ENCODE measurements around the gene LRRC14B.

Gene LRRC14B

DNA sequence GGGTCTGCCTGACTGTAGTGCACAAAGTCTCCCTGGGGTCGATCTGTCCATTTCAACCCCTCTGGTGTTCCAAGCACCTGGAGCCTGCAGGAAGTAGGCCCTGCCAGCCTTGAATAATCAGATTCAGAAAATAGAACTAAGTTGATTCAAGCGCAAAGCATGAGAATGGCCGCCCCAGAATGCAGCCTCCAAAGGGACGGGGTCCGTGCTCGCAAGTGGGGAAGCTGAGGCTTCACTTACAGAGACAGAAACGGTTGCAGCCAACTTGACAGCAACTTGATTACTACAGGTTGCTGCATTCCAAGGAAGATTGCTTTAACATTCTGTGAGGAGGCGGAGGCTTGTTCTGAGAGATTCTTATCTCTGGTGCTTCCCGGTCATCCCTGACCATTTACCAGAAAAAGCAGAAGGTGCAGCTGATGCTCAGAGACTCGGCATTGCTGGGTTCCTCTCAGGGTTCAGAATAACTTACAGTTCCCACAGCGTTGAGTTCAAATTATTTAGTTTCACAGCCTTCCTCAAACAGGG lies 14.9 kb upstream of the LRRC14B start:
- DNase-seq = no peak

DNA sequence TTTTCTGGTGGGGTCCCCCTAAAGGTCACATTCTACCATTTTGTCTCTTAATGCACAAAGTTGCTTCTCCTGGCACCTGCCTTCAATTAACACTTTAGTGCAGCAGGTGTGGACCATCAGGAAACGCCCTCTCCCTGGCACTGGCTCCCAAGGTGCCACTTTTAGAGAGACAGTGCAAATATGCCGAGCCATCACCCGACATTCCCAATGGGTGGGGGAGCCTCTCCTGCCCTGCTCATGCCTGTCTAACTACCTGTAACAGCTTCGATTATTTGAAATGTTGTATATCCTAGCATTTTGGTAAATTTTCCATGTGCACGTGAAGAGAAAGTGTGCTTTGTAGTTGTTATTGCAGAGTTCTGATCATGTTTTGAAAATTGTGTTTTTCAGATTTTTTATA lies 13.2 kb upstream of the LRRC14B start:
- DNase-seq = no peak

DNA sequence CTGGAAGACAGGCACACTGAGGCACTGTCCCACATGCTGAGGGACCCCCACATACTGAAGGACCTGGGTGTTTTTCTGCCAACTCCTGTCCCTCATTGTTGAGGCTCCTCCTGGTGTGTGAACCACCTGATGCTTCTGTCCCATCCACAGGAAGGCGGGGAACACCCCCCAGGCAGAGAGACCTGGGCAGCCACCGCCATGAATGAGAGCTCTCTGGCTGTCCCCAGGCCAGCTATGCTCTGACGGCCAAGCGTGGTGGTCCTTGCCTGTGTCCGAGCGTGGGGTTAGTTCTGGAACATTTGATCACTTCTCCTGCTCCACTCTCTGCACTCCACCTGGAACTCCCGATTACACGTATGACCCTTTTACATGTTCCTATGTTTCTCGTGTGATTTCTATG lies 11.9 kb upstream of the LRRC14B start:
- no peak for DNase-seq

DNA sequence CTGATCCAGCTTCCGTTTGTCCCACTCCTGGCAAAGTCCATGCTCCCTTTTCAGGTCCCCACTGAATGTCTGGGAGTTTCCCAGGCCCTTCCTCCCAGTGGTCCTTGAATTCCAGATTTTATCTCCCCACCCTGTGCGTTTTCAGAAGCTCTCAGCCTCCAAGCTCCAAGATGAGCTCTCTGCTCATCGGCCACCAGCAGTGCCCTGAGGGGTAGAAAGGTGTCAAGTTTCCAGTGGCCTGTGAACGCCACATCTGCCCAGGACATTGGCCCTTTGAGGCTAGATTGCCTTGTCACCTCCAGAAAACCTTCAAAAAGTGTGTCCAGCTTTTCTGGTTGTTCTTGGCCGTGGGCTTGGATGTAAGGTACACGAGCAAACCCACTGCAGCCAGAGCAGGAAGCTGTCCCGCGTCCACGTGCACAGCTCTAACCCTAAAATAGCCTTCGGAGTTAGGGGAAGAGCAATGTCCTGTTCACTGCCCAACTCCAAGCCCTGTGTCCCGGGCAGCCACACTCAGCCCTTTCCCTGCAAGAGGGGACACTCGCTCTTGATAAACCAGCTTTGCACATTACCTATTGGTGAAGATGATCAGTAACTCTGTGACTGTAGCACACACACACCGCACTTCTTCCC lies 10.9 kb upstream of the LRRC14B start:
- DNase-seq = no peak

DNA sequence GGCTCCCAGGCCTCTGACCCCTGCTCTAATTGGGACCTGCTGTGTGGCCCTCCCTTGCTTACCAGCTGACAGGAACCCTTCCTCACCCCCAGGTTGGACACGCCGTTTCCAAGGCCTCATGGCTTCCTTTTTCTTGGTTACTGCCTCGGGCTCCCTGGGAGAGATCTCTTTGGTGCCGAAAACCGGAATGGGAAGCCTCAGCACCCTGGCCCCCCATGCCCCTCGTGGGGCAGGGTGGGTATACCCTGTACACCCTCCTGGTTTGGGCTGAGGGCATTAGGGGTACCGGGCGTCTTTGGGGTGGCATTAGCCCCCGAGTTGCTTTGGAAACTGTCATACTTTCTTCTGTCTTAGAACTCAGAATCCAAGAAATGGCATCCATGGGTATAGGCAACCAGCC lies 10.1 kb upstream of the LRRC14B start:
- DNase-seq = no peak

DNA sequence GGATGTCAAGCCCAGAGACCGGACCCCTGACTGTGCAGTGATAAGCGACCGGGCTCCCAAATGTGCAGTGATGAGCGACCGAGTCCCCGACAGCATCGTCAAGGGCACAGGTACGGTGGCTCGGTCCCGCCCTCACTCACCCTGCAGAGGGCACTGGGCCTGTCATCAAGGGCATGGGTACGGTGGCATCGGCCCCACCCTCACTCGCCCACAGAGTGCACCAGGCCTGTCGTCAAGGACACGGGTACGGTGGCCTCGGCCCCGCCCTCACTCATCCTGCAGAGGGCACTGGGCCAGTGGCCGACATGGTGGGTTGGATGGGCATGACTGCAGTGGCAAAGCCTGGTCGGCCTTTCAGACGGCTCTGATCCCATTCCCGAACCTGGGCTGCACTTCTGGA lies 9.7 kb upstream of the LRRC14B start:
- no peak for DNase-seq

DNA sequence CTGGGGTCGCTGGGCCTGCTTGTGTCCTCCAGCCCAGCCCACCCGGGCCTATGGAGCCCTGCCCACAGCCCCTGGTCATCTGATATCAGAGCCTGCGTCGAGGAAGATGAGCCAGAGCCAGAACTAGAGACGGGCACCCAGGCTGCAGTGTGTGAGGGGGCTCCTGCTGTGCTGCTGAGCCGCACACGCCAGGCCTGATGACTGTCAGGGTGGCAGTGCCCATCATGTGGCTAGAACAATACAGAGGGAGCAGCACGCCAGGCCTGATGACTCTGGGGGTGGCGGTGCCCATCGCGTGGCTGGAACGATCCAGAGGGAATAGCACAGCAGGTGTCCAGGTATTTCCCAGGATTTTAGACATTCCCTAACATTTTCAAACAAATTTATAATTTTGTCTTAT lies 9.2 kb upstream of the LRRC14B start:
- DNase-seq = no peak

DNA sequence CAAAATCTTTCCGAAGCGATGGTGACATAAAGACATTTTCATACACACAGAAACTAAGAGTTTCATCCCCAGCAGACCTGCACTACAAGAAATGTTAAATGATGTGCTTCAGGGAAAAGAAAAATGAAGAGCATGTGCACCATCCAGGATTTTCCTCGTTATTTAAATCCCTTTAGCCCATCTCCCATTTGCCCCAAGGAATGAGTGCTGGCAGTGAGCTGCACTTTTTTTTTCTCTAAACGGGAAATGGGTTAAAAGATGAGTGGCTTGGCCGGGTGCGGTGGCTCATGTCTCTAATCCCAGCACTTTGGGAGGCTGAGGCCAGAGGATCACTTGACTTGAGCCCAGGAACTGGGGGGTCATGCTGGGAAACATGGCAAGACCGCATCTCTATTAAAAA lies 6.8 kb upstream of the LRRC14B start:
- no peak for DNase-seq

DNA sequence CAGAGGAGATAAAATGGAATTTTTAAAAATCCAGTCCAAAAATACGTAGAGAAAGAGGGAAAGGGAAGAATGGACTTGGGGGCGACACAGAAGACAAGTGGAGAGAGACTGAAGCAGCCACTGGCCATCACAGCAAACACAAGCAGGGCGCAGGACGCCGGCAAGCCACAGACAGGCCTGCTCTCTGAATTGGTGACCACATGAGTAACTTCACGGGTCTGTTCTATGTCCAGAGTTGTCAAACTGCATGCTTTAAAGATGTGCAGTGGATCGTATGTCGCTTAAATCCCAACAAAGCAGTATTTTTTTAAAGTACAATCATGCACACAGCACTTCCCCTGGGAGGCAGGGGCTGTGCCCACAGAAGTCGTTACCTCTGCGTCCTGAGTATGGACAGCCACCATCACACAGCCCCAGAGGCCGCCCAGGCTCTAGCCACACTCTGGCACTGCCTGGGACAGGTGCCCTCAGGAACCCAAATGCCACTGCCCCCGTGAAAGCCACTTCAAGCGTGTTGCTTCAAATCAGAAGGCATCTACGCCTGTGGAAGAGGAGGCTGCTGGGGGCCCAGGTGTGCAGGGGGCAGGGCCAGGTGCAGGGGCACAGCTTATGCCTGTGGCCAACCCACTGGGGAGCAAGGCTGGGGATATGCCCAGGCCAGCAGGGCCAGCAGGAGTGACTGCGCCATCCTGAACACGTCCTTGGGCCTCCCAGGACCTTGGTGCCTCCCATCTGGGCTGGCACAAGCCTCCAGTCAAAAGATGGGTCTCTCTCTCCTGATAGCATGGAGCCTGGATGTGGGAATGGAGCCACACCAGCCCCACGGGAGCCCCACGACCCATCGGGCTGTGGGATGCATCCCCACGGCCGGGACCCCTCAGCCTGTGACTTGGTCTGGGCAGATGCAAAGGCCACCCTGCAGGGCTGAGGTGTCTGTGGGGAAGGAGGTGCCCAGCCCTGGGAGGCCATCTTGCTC lies 5.9 kb upstream of the LRRC14B start:
- no peak for DNase-seq

DNA sequence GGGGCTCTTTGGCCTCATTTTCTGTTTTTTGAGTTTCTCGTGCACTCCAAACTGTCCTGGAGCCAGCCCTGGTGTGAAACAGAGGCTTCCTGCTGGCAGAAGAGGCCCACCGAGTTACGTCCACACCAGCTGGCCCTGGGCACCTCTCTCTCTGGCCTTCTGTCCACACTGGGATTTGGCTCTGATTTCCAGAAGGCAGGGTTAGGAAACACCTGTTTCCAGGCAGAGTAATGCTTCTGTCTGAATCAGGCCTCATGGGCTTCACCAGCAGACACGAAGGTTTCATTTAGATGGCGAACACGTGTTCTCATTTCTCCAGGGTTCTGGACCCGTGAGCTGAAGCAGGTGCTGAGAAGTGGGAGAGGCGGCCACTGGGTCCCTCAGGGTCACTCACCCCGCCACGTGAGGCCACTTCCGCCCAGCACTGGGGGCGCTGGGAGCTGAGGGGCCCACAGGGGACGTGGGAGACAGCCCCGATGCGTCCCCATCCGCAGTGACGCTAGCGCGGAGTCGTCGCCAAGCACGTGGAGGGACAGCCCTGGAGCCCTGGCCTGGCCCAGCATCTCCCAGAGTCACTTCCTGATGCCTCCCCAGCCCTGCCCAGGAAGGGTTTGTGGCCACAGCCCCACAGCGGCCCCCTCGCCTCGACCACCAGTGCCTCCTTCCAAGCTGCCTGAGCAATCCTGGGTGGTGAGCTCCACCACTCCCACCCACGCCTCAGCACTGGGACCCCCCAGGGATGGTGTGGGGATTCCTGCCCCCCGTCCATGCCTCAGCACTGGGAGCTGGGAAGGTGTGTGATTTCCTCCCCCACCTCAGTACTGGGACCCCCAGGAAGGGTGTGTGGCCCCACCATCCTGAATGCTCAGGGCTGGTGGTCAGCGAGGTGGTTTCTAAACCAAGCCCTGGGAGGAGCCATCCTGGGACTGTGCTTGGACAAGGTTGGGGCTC lies 4.9 kb upstream of the LRRC14B start:
- DNase-seq = no peak

DNA sequence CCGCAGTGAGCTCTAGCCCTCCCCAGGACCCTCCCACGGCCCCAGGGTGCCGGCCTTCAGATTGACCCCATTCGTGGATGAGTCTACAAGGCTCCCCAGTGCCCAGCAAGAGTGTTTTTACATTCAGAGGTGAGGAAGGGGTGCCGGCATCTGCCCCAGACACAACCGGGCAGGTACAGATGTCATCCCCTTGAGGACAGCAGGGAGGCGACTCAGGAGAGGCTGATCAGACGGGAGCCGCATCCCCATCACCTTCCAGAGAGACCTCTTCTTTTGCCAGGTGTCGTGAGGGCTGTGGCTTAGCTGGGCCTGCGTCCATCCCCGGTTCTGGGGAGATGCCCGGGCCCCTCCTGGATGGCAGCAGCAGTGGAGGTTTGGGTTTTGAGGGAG lies 4.3 kb upstream of the LRRC14B start:
- no peak for DNase-seq

DNA sequence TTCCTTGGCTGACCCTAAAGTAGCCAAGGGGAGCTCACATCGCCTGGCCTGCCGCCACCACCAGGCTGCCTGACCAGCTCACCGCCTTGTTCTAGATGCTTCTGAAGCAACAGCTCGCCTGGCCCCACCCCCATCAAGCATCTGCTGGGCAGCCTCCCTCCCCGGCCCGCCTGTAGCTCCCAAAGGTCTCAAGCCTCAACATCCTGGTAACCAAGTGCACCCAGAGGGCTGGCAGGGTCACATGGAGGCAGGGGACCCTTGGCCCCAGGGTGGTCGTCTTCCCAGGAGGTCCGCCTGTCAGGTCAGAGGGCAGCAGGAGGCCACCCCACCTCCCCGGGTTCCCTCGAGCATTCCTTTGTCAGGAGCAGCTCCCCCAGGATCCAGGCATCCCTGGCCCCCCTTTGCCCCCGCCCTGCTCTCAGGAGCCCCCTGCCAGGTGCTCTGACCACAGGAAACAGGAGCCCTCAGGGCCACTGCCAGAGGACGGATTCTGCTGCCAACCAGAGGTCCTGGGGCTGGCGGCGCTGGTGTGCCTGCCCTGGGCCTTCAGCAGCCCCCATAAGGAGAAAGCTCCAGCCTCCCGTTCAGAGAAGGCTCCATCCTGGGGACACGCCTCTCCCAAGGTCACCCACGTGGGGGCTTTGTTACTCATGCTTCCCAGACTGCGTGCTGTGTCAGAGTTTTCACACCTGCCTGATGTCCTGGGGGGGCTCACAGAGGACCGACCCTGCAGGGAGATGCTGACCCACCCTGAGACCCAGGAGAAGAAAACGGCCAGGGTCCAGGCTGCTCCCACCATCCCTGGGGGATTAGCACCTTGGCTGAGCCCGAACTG lies 3.5 kb upstream of the LRRC14B start:
- DNase-seq = no peak

DNA sequence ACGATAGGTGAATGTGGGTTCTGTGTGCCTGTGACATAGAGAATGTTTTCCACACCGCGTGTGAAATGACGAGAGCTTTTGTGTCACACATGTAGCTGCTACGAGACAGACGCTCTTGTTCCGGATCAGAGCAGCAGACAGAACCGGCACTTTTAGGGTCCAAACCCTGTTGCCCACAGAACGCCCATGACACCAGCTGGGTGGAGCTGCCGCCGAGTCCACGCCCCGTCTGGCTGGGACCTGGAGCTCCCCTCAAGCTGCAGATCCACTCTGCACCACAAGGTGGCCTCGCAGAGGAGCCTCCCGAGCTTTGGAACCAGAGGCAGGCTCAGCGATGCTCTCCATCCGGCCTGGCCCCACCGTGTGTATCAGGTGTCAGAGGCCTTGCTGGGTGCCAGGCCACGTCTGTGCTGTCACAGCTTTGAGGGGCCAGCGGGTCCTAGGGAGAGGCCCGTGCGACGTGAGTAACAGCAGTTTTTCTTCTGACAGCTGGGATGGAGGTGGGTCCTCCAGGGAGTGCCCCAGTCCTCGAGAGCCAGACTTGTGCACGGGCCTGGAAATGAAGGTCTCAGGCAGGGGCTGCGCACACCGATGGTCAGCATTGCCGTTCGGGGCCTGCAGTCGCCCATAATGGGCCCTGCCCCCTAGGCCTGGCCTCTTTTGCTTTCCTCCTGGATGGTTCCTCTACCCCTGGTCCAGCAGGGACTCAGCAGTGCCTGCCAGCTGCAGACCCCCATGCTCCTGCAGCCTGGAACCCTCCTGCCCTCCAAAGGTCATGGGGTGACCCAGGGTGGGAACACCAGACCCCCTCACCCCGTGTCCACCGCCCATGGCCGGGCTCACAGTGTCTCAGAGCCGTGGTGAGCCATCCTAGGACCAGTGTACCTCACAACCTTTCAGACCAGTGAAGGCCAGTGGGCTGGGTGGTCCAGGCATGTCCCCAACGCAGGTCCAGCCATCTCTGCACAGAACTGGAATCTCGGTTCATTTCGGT lies 2.5 kb upstream of the LRRC14B start:
- DNase-seq = peak; percentile 64

DNA sequence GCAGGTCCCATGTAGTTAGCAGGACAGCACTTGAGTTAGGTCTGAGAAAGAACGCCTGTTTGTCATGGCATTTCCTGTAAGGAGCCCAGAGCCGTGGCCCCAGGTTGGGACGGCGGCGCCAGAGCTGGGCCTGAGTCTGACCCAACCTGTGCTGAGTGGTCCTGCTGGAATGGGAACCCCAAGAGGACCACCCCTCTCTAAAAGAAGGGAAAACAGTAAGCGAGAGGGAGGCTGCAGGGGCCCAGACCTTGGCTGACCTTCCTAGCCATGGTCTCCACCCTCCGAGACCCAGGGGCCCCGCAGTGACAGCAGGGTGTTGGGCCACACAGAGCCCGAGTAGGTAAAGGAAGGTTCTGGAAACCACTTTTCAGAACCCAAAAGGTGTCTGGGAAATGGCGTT lies 1.8 kb upstream of the LRRC14B start:
- DNase-seq = no peak

DNA sequence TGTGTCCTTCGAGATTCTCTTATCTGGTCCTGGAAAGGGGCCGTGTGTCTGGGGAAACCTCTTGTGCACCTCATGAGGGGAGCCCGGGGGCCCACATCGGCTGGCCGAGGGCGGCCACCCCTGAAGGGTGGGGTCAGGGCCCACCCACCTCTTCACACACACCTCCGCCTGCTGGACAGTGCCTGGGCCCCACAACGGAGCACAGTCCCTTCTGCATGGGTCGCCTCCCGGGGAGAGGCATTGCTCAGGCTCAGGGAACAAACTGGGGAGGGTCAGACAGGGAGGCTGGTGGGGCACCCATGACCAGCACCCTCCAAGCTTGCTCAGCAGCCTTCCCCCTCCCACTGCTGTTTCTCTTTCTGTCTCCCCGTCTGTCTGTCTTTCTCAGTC lies 1.3 kb upstream of the LRRC14B start:
- no peak for DNase-seq

DNA sequence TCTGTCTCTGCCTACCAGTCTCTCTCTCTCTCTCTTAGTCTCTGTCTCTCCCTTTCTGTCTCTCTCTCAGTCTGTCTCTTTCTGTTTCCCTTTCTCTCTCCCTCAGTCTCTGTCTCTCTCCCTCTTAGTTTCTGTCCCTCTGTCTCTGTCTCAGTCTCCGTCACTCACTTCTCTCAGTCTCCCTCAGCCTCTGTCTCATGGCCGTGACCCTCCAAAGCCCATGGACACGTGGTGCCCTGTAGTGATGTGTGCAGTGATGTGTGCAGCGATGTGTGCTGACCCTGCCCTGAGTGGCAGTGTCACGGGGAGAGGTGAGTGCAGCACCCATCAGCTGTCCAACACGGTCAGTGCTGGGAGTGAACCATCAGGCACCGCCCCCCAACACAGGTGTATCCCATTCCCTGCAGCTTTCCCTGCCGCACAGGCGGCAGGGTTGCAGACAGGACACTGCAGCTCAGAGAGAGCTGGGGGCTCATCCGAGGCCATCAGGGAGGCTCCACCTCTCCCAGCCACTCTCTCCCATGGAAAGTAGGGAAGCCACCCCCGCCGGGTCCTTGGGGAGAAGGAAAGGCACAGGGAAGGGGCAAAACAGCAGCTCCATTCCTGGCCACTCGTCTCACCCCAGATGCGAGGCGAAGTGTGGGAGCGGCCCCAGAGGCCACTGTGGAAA lies 794 bp upstream of the LRRC14B start:
- DNase-seq = no peak

DNA sequence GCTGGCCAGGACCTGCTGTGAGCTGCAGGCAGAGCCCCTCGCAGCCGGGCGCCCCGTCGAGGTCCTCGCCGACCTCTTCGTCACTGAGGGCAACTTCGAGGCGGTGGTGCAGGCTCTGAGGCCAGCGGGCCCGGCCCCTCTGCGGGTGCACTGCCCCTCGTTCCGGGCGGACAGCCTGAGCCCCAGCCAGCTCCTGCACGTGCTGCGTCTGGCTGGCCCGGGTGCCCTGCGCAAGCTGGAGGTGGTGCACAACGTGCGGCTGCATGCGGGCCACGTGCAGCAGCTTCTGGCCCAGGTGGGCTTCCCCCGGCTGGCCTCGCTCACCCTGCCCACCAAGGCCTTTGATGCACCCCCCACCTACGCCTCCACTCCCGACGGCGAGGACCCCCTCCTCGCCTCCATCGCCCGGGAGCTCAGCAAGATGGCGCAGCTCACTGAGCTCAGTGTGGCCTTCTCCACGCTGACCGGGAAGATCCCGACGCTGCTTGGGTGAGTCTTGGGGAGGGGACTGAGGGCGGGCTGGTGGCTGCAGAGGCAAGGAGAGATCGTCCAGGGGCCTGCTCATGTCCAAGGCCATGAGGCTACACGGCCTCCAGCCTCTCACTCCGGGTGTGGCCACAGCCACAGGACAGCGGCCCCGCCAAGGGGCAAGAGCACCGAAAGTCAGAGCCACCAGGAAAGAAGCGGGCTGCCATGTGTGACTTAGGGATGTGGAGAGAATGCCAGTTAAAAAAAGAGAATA lies 825 bp downstream of the LRRC14B start:
- DNase-seq = no peak

DNA sequence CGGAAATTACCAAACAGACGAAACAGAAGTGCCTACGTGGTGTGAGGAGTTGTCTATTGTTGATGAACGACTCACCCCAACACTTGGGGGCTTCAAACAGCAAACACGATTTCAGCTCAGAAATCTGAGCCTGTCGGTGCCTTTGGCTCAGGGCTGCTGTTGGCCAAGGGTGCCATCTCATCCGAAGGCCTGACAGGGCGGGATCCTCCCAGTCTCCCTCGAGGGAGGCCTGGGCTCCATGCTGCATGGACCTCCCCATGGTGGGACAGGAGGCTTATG lies 1.3 kb downstream of the LRRC14B start:
- DNase-seq = no peak

DNA sequence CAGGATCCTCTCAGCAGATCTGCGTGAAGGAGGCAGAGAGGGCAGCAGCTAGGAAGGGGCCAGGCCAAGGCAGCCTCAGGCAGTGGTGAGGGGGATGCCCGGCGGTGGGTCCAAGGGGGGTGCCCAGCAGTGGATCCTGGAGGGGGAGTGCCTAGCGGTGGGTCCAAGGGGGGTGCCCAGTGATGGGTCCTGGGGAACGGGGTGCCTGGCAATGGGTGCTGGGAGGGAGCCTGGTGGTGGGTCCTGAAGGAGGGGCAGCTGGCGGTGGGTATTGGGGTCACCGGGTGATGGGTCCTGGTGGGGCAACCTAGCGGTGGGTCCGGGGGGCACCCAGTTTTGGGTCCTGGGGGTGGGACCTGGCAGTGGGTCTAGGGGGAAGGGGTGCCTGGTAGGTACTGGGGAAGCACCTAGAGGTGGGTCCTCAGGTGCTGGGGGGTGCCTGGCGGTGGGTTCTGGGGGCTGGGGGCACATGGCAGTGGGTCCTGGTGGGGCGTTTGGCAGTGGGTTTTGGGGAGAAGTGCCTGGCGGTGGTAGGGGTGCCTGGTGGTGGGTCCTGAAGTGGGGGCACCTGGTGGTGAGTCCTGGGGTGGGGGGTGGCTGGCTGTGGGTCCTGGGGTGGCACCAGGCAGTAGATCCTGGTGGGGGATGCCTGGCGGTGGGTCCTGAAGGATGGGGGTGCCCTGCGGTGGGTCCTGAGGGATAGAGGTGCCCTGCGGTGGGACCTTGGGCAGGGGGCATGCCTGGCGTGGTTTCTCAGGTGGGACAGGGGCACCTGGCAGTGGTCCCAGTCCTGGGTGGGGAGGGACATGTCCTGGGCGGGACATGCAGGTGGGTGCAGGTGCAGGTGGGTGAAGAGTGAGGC lies 1.9 kb downstream of the LRRC14B start:
- no peak for DNase-seq
